Keratinocyte (primary cell): ENCODE results near the gene CDH6. TPM values are rescaled to one million over a fixed set of nuclear protein-coding genes. Genes with fewer than 3 reads are reported as not detected.

ENCODE experiments used
- DNase-seq: peaks from one replicate; pipeline ENCODE4 v3.0.0-alpha.2; 2011; ENCODE audit warnings: low read depth, missing footprints, low spot score
- FAIRE-seq: peaks from 2 replicates; lab custom pipeline; 2011; peaks lifted over from hg19 to GRCh38; lab: Jason Lieb, UNC
- H2AFZ ChIP-seq: 2 replicates; pipeline ENCODE4 v1.6.0; 2012; ENCODE audit warnings: low read length, control low read depth, inconsistent platforms; ENCODE audit not compliant: control insufficient read depth
- H3K27ac ChIP-seq: 2 replicates; pipeline ENCODE4 v1.5.1; 2011; ENCODE audit warnings: low read length; ENCODE audit not compliant: control insufficient read depth, insufficient read depth
- H3K27me3 ChIP-seq: 3 replicates; pipeline ENCODE4 v1.6.0; 2011; ENCODE audit warnings: low read length; ENCODE audit not compliant: control insufficient read depth, insufficient read depth; ENCODE audit errors: extremely low read depth
- H3K36me3 ChIP-seq, 2 experiments: 2 replicates in 1 of 2; 3 replicates in 1 of 2; pipeline ENCODE4 v1.5.1; 2011; ENCODE audit warnings: low read length in 2 of 2, mild to moderate bottlenecking in 1 of 2; ENCODE audit not compliant: control insufficient read depth in 2 of 2, insufficient read depth in 2 of 2; ENCODE audit errors: extremely low read depth in 1 of 2
- H3K4me1 ChIP-seq: 3 replicates; pipeline ENCODE4 v1.5.1; 2011; ENCODE audit warnings: low read length; ENCODE audit not compliant: control insufficient read depth, insufficient read depth; ENCODE audit errors: extremely low read depth
- H3K4me2 ChIP-seq: 3 replicates; pipeline ENCODE4 v1.6.0; 2011; ENCODE audit warnings: low read depth, low read length; ENCODE audit not compliant: control insufficient read depth, insufficient read depth; ENCODE audit errors: extremely low read depth
- H3K4me3 ChIP-seq, 3 experiments: fragments of 200-600 bp in 1 of 3; sonication (generic) in 1 of 3; 2 replicates in 2 of 3; 3 replicates in 1 of 3; pipeline ENCODE4 v1.5.1; 2011 to 2016; ENCODE audit warnings: low read length in 3 of 3, mild to moderate bottlenecking in 3 of 3, control low read depth in 2 of 3, inconsistent platforms in 1 of 3, low read depth in 1 of 3, mixed read lengths in 1 of 3, mixed run types in 1 of 3, moderate library complexity in 1 of 3; ENCODE audit not compliant: control insufficient read depth in 2 of 3, insufficient read depth in 2 of 3; ENCODE audit errors: extremely low read depth in 1 of 3
- H3K79me2 ChIP-seq: 2 replicates; pipeline ENCODE4 v1.6.0; 2012; ENCODE audit warnings: low read length; ENCODE audit not compliant: control insufficient read depth, insufficient read depth
- H3K9ac ChIP-seq: 3 replicates; pipeline ENCODE4 v1.6.0; 2011; ENCODE audit warnings: low read length; ENCODE audit not compliant: control insufficient read depth, insufficient read depth; ENCODE audit errors: extremely low read depth
- H3K9me1 ChIP-seq: 3 replicates; pipeline ENCODE4 v1.6.0; 2011; ENCODE audit warnings: low read length; ENCODE audit not compliant: control insufficient read depth, insufficient read depth; ENCODE audit errors: extremely low read depth
- H3K9me3 ChIP-seq: 2 replicates; pipeline ENCODE4 v1.5.1; 2012; ENCODE audit warnings: low read depth, low read length; ENCODE audit not compliant: control insufficient read depth
- H4K20me1 ChIP-seq: 3 replicates; pipeline ENCODE4 v1.6.0; 2011; ENCODE audit warnings: low read length; ENCODE audit not compliant: control insufficient read depth, insufficient read depth; ENCODE audit errors: extremely low read depth
- CTCF ChIP-seq, 3 experiments: IDR thresholded peaks in 1 of 3; conservative IDR thresholded peaks in 1 of 3; optimal IDR thresholded peaks in 1 of 3; 2 replicates in 2 of 3; 3 replicates in 1 of 3; pipeline versions ENCODE3 to v1.5.1; 2011; ENCODE audit warnings: low read length in 3 of 3, mild to moderate bottlenecking in 3 of 3, moderate library complexity in 2 of 3, control low read depth in 1 of 3, inconsistent platforms in 1 of 3; ENCODE audit not compliant: insufficient read depth in 2 of 3; ENCODE audit errors: extremely low read depth in 1 of 3
- EZH2 ChIP-seq: IDR thresholded peaks from one replicate; pipeline ENCODE4 v1.6.1; 2012; ENCODE audit warnings: inconsistent platforms, mild to moderate bottlenecking, low read length, moderate library complexity
- dilution Hi-C: fragments of 300-500 bp; cut with MboI; formaldehyde crosslinking; loops from one replicate; pipeline ENCODE4 v1.7.0; 2020; ENCODE audit warnings: low sequenced_read_pairs; ENCODE audit not compliant: extremely low pct_ligation_motif_present
- polyA plus RNA-seq, 5 experiments: library from polyadenylated mRNA; depleted of rRNA in 3 of 5; stranded (reverse) in 3 of 5; stranded (forward) in 1 of 5; unstranded in 1 of 5; fragments of >200 nt; gene quantifications; 1 replicate in 1 of 5; 2 replicates in 3 of 5; 3 replicates in 1 of 5; pipeline versions ENCODE4 v1.2.1 to v1.2.3, GENCODE V29; 2011 to 2012; ENCODE audit warnings: missing spikeins in 2 of 5, low read depth in 1 of 5, low replicate concordance in 1 of 5

The CDH6 gene
- polyA plus RNA-seq, 1 donor (not counting 4 experiments of a cell fraction or from before 2014, with no cell fraction given) = not detected

GRCh38 chr5:31158686-31159085 is 34.8 kb upstream of the CDH6 start:
- H3K9me1 ChIP-seq = no peaks in the 10 kb centered on the region
- no peaks in the 10 kb centered on the region for H3K79me2 ChIP-seq
- H3K4me1 ChIP-seq = no peaks in the 10 kb centered on the region
- DNase-seq = no peak
- no peak overlapping the region for H3K4me3 ChIP-seq
- H3K27me3 ChIP-seq = no peaks in the 10 kb centered on the region
- no peaks in the 10 kb centered on the region for H3K36me3 ChIP-seq
- no peak overlapping the region for H3K4me2 ChIP-seq
- no peaks in the 10 kb centered on the region for H3K9me3 ChIP-seq
- dilution Hi-C loops = no loop called here
- TF ChIP-seq EZH2 = no peak
- TF ChIP-seq CTCF (optimal IDR thresholded peaks at IDR 0.05 in 1 of 3, IDR thresholded peaks at IDR 0.05 in 1 of 3, conservative IDR thresholded peaks at IDR 0.05 in 1 of 3; ENCODE audit: extremely low read depth in 1 of 3, insufficient read depth in 2 of 3, low read length in 3 of 3) = no peak
- H2AFZ ChIP-seq = no peak overlapping the region
- no peak overlapping the region for H3K9ac ChIP-seq
- no peak overlapping the region for H3K27ac ChIP-seq
- no peaks in the 10 kb centered on the region for H4K20me1 ChIP-seq
- no peak for FAIRE-seq

- DNase-seq (no peak), FAIRE-seq (no peak)
- no peaks in the 10 kb centered on the region for H3K36me3 ChIP-seq
- no peaks in the 10 kb centered on the region for H4K20me1 ChIP-seq
- TF ChIP-seq EZH2 (no peak), CTCF (optimal IDR thresholded peaks at IDR 0.05 in 1 of 3, IDR thresholded peaks at IDR 0.05 in 1 of 3, conservative IDR thresholded peaks at IDR 0.05 in 1 of 3; ENCODE audit: extremely low read depth in 1 of 3, insufficient read depth in 2 of 3, low read length in 3 of 3) (no peak)
- H3K27me3 ChIP-seq = no peaks in the 10 kb centered on the region
- no peaks in the 10 kb centered on the region for H3K79me2 ChIP-seq
- no peak overlapping the region for H3K27ac ChIP-seq
- H3K4me1 ChIP-seq = no peaks in the 10 kb centered on the region
- H3K9me3 ChIP-seq = no peaks in the 10 kb centered on the region
- no peak overlapping the region for H3K4me2 ChIP-seq
- H3K9me1 ChIP-seq = no peaks in the 10 kb centered on the region
- H3K9ac ChIP-seq = no peak overlapping the region
- dilution Hi-C loops = no loop called here
- H2AFZ ChIP-seq = no peak overlapping the region
- H3K4me3 ChIP-seq = no peak overlapping the region
Observed at GRCh38 chr5:31161781-31162181, 31.7 kb upstream of the CDH6 start.
